SK-N-SH treated with all-trans-retinoic acid at 6 μM for 48 hours (cell line): ENCODE measurements around the gene OR2T12.
A peak's percentile ranks its signal among the peaks of the same experiment; 100 is the strongest.
"Not testable (repeated sequence)": the region's sequence is repeated elsewhere in the genome, so short reads cannot be mapped to it uniquely, and the experiment has no call there.

Source experiments
- ATAC-seq: fragments of 200-7000 bp; cut with Tn5 transposase; 3 replicates; pipeline ENCODE4 v1.9.1; 2020; ENCODE audit warnings: mild to moderate bottlenecking, moderate library complexity
- ARNTL ChIP-seq: fragments of 450-650 bp; formaldehyde crosslinking; IDR thresholded peaks from 2 replicates; pipeline ENCODE4 v1.5.0; 2020; ENCODE audit warnings: low read depth, mild to moderate bottlenecking, moderate library complexity, borderline replicate concordance
- BACH2 ChIP-seq: fragments of 250-450 bp; sonication (Bioruptor Pico); IDR thresholded peaks from 2 replicates; pipeline ENCODE4 v1.9.0; 2021; ENCODE audit warnings: mild to moderate bottlenecking, borderline replicate concordance
- ESRRG ChIP-seq: fragments of 250-450 bp; sonication (Bioruptor Pico); IDR thresholded peaks from 2 replicates; pipeline ENCODE4 v1.6.1; 2021; ENCODE audit warnings: mild to moderate bottlenecking
- GLIS3 ChIP-seq: fragments of 250-450 bp; sonication (Bioruptor Pico); IDR thresholded peaks from 2 replicates; pipeline ENCODE4 v1.5.0; 2020; ENCODE audit warnings: mild to moderate bottlenecking, moderate library complexity
- ISL1 ChIP-seq: fragments of 250-450 bp; sonication (Bioruptor Pico); IDR thresholded peaks from 2 replicates; pipeline ENCODE4 v2.1.2; 2022; ENCODE audit warnings: mild to moderate bottlenecking, moderate library complexity
- OSR1 ChIP-seq: fragments of 250-450 bp; sonication (Bioruptor Pico); IDR thresholded peaks from 2 replicates; pipeline ENCODE4 v1.8.0; 2022; ENCODE audit warnings: moderate library complexity, mild to moderate bottlenecking, inconsistent platforms
- PPARA ChIP-seq: fragments of 250-450 bp; sonication (Bioruptor Pico); IDR thresholded peaks from 2 replicates; pipeline ENCODE4 v1.5.0; 2020; ENCODE audit warnings: mild to moderate bottlenecking, borderline replicate concordance
- RARB ChIP-seq: fragments of 250-450 bp; sonication (Bioruptor Pico); IDR thresholded peaks from 2 replicates; pipeline ENCODE4 v1.8.0; 2021; ENCODE audit warnings: mild to moderate bottlenecking, moderate library complexity
- SNAI2 ChIP-seq: fragments of 250-450 bp; sonication (Bioruptor Pico); IDR thresholded peaks from 2 replicates; pipeline ENCODE4 v1.5.0; 2020; ENCODE audit warnings: mild to moderate bottlenecking, moderate library complexity
- TCF4 ChIP-seq: fragments of 250-450 bp; sonication (Bioruptor Pico); IDR thresholded peaks from 2 replicates; pipeline ENCODE4 v1.8.0; 2021; ENCODE audit warnings: mild to moderate bottlenecking, moderate library complexity, borderline replicate concordance
- ZC3H10 ChIP-seq: fragments of 250-450 bp; sonication (Bioruptor Pico); IDR thresholded peaks from 2 replicates; pipeline ENCODE4 v1.5.1; 2021; ENCODE audit warnings: mild to moderate bottlenecking, moderate library complexity
- ZFP3 ChIP-seq: fragments of 250-450 bp; sonication (Bioruptor Pico); IDR thresholded peaks from 2 replicates; pipeline ENCODE4 v1.5.0; 2020; ENCODE audit warnings: mild to moderate bottlenecking, moderate library complexity
- ZFP30 ChIP-seq: fragments of 450-650 bp; formaldehyde crosslinking; IDR thresholded peaks from 2 replicates; pipeline ENCODE4 v1.5.0; 2022; ENCODE audit warnings: mild to moderate bottlenecking, moderate library complexity
- ZNF565 ChIP-seq: fragments of 450-650 bp; formaldehyde crosslinking; conservative IDR thresholded peaks from 2 replicates; pipeline ENCODE4 v1.5.0; 2020; ENCODE audit warnings: low read depth, mild to moderate bottlenecking, moderate library complexity
- ZNF70 ChIP-seq: fragments of 450-650 bp; formaldehyde crosslinking; IDR thresholded peaks from 2 replicates; pipeline ENCODE4 v1.5.0; 2020; ENCODE audit warnings: mild to moderate bottlenecking, moderate library complexity
- ZNF8 ChIP-seq: fragments of 450-650 bp; formaldehyde crosslinking; IDR thresholded peaks from 2 replicates; pipeline ENCODE4 v1.5.0; 2020; ENCODE audit warnings: mild to moderate bottlenecking, moderate library complexity
- TF ChIP-seq, protein P1 (sequence below): fragments of 250-450 bp; sonication (Bioruptor Pico); IDR thresholded peaks from 2 replicates; pipeline ENCODE4 v1.5.0; 2020; ENCODE audit warnings: mild to moderate bottlenecking, moderate library complexity
- TF ChIP-seq, protein P2 (sequence below): fragments of 250-450 bp; sonication (Bioruptor Pico); IDR thresholded peaks from 2 replicates; pipeline ENCODE4 v1.5.1; 2020; ENCODE audit warnings: low read depth, mild to moderate bottlenecking, moderate library complexity
- TF ChIP-seq, protein P3 (sequence below): fragments of 250-450 bp; sonication (Bioruptor Pico); IDR thresholded peaks from 2 replicates; pipeline ENCODE4 v1.5.1; 2021; ENCODE audit warnings: mild to moderate bottlenecking, moderate library complexity
- TF ChIP-seq, protein P4 (sequence below): fragments of 250-450 bp; sonication (Bioruptor Pico); IDR thresholded peaks from 2 replicates; pipeline ENCODE4 v1.8.0; 2020; ENCODE audit warnings: mild to moderate bottlenecking, moderate library complexity, borderline replicate concordance
- TF ChIP-seq, protein P5 (sequence below): fragments of 250-450 bp; sonication (Bioruptor Pico); IDR thresholded peaks from 2 replicates; pipeline ENCODE4 v1.8.0; 2021; ENCODE audit warnings: low read depth, mild to moderate bottlenecking, moderate library complexity, borderline replicate concordance

Gene OR2T12

DNA sequence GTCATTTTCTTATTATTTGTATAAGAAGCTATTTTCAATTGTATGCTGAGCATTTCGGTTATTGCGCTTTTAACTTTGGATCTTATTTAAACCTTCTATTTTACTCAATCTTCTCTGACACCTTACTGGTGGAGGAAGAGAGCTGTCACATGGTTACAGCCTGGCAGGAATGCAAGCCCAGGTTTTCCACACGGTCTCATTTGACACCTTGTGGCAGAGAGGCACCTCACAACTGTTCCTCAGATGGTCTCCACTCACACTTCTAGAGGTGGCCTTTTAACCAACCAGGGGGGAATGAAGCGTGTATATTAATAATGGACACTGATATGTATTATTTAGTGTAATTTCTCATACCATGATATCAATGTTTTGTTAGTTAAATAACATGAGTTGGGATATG lies 35.0 kb downstream of the OR2T12 start:
- no peak for ATAC-seq
- TF ChIP-seq PPARA (CRISPR knock-in tag) (no peak), TCF4 (no peak), ZNF565 (CRISPR knock-in tag) (no peak), ZNF8 (CRISPR knock-in tag) (no peak), ZC3H10 (no peak), ZNF70 (CRISPR knock-in tag) (no peak), ARNTL (CRISPR knock-in tag) (no peak), BACH2 (CRISPR knock-in tag) (no peak), OSR1 (CRISPR knock-in tag) (no peak), ESRRG (CRISPR knock-in tag) (no peak), ISL1 (CRISPR knock-in tag) (no peak), GLIS3 (CRISPR knock-in tag) (no peak), ZFP30 (CRISPR knock-in tag) (no peak), ZFP3 (no peak), RARB (CRISPR knock-in tag) (no peak)
- TF ChIP-seq, protein P1, sequence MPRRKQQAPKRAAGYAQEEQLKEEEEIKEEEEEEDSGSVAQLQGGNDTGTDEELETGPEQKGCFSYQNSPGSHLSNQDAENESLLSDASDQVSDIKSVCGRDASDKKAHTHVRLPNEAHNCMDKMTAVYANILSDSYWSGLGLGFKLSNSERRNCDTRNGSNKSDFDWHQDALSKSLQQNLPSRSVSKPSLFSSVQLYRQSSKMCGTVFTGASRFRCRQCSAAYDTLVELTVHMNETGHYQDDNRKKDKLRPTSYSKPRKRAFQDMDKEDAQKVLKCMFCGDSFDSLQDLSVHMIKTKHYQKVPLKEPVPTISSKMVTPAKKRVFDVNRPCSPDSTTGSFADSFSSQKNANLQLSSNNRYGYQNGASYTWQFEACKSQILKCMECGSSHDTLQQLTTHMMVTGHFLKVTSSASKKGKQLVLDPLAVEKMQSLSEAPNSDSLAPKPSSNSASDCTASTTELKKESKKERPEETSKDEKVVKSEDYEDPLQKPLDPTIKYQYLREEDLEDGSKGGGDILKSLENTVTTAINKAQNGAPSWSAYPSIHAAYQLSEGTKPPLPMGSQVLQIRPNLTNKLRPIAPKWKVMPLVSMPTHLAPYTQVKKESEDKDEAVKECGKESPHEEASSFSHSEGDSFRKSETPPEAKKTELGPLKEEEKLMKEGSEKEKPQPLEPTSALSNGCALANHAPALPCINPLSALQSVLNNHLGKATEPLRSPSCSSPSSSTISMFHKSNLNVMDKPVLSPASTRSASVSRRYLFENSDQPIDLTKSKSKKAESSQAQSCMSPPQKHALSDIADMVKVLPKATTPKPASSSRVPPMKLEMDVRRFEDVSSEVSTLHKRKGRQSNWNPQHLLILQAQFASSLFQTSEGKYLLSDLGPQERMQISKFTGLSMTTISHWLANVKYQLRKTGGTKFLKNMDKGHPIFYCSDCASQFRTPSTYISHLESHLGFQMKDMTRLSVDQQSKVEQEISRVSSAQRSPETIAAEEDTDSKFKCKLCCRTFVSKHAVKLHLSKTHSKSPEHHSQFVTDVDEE (CRISPR knock-in tag): no peak
- TF ChIP-seq, protein P2, sequence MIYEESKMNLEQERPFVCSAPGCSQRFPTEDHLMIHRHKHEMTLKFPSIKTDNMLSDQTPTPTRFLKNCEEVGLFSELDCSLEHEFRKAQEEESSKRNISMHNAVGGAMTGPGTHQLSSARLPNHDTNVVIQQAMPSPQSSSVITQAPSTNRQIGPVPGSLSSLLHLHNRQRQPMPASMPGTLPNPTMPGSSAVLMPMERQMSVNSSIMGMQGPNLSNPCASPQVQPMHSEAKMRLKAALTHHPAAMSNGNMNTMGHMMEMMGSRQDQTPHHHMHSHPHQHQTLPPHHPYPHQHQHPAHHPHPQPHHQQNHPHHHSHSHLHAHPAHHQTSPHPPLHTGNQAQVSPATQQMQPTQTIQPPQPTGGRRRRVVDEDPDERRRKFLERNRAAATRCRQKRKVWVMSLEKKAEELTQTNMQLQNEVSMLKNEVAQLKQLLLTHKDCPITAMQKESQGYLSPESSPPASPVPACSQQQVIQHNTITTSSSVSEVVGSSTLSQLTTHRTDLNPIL (CRISPR knock-in tag): no peak
- TF ChIP-seq, protein P3, sequence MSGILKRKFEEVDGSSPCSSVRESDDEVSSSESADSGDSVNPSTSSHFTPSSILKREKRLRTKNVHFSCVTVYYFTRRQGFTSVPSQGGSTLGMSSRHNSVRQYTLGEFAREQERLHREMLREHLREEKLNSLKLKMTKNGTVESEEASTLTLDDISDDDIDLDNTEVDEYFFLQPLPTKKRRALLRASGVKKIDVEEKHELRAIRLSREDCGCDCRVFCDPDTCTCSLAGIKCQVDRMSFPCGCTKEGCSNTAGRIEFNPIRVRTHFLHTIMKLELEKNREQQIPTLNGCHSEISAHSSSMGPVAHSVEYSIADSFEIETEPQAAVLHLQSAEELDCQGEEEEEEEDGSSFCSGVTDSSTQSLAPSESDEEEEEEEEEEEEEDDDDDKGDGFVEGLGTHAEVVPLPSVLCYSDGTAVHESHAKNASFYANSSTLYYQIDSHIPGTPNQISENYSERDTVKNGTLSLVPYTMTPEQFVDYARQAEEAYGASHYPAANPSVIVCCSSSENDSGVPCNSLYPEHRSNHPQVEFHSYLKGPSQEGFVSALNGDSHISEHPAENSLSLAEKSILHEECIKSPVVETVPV (CRISPR knock-in tag): no peak
- TF ChIP-seq, protein P4, sequence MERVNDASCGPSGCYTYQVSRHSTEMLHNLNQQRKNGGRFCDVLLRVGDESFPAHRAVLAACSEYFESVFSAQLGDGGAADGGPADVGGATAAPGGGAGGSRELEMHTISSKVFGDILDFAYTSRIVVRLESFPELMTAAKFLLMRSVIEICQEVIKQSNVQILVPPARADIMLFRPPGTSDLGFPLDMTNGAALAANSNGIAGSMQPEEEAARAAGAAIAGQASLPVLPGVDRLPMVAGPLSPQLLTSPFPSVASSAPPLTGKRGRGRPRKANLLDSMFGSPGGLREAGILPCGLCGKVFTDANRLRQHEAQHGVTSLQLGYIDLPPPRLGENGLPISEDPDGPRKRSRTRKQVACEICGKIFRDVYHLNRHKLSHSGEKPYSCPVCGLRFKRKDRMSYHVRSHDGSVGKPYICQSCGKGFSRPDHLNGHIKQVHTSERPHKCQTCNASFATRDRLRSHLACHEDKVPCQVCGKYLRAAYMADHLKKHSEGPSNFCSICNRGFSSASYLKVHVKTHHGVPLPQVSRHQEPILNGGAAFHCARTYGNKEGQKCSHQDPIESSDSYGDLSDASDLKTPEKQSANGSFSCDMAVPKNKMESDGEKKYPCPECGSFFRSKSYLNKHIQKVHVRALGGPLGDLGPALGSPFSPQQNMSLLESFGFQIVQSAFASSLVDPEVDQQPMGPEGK: no peak
- TF ChIP-seq, protein P5, sequence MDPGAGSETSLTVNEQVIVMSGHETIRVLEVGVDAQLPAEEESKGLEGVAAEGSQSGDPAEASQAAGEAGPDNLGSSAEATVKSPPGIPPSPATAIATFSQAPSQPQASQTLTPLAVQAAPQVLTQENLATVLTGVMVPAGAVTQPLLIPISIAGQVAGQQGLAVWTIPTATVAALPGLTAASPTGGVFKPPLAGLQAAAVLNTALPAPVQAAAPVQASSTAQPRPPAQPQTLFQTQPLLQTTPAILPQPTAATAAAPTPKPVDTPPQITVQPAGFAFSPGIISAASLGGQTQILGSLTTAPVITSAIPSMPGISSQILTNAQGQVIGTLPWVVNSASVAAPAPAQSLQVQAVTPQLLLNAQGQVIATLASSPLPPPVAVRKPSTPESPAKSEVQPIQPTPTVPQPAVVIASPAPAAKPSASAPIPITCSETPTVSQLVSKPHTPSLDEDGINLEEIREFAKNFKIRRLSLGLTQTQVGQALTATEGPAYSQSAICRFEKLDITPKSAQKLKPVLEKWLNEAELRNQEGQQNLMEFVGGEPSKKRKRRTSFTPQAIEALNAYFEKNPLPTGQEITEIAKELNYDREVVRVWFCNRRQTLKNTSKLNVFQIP (CRISPR knock-in tag): no peak

DNA sequence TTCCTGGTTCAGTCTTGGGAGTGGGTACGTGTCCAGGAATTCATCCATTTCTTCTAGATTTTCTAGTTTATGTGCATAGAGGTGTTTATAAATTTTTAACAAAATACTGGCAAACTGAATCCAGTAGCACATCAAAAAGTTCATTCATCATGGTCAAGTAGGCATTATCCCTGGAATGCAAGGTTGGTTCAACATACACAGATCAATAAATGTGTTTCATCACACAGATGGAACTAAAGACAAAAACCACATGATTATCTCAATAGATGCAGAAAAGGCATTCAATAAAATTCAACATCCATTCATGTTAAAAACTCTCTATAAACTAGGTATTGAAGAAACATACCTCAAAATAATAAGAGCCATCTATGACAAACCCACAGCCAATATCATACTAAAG lies 43.9 kb downstream of the OR2T12 start:
- ATAC-seq: not testable (repeated sequence)

DNA sequence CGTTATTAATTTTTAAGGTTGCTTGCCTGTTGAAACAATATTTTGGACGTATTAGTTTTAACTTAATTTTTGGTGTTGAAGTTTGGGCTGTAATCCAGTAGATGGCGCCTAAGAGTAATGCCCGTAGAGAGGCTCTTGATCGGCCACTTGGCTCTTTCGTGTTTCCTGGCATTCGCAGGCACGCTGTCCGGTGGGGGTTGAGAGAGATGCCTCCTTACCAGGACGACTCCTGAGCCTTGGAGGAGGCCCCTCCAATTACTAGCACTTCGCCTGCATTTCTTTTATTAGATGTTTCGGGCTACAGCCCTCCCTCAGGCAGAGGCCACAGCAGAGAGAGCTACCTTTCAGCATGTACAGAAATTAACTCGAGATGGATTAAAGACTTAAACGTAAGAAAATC lies 60.0 kb downstream of the OR2T12 start:
- peak; percentile 65 for ATAC-seq
- TF ChIP-seq SNAI2 (CRISPR knock-in tag): no peak
- TF ChIP-seq ZFP30 (CRISPR knock-in tag): no peak
- TF ChIP-seq RARB (CRISPR knock-in tag): no peak
- TF ChIP-seq BACH2 (CRISPR knock-in tag): no peak
- TF ChIP-seq, protein P5 (CRISPR knock-in tag): no peak
- no peak for TF ChIP-seq ISL1 (CRISPR knock-in tag)
- no peak for TF ChIP-seq ESRRG (CRISPR knock-in tag)
- TF ChIP-seq, protein P3 (CRISPR knock-in tag): no peak
- TF ChIP-seq TCF4: no peak
- TF ChIP-seq ZNF8 (CRISPR knock-in tag): no peak
- TF ChIP-seq OSR1 (CRISPR knock-in tag): no peak
- no peak for TF ChIP-seq ARNTL (CRISPR knock-in tag)
- TF ChIP-seq, all 23 proteins: peak for 0
